ENCODE results near the gene SGIP1.

SGIP1 gene, protein sequence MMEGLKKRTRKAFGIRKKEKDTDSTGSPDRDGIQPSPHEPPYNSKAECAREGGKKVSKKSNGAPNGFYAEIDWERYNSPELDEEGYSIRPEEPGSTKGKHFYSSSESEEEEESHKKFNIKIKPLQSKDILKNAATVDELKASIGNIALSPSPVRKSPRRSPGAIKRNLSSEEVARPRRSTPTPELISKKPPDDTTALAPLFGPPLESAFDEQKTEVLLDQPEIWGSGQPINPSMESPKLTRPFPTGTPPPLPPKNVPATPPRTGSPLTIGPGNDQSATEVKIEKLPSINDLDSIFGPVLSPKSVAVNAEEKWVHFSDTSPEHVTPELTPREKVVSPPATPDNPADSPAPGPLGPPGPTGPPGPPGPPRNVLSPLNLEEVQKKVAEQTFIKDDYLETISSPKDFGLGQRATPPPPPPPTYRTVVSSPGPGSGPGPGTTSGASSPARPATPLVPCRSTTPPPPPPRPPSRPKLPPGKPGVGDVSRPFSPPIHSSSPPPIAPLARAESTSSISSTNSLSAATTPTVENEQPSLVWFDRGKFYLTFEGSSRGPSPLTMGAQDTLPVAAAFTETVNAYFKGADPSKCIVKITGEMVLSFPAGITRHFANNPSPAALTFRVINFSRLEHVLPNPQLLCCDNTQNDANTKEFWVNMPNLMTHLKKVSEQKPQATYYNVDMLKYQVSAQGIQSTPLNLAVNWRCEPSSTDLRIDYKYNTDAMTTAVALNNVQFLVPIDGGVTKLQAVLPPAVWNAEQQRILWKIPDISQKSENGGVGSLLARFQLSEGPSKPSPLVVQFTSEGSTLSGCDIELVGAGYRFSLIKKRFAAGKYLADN

GRCh38 chr1:66533804-66534740 is at the start of gene SGIP1:
SGIP1 (plus strand) TSS chr1:66534153; CDS start chr1:66534359, 206 bp downstream.
- peak; percentile 54 for DNase-seq

DNA sequence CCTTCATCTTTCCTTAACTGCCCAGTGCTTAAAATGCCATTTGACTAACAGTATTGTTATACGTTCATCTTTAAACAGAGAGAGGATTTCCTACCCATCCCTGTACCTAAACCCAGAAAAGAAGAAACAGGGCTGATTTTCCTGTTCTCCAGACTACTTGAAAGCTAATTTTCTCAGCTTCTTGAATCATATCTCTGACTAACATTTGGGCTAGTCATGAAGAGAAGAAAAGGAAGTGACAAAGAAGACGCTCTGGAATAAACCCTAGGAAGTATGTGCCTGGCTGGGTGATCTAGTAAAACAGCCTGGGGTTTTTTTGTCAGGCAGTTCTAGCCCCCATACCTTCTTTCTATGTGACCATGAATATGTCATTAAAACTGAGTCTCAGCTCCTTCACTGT is 44.8 kb upstream of the SGIP1 start:
- DNase-seq: no peak

DNA sequence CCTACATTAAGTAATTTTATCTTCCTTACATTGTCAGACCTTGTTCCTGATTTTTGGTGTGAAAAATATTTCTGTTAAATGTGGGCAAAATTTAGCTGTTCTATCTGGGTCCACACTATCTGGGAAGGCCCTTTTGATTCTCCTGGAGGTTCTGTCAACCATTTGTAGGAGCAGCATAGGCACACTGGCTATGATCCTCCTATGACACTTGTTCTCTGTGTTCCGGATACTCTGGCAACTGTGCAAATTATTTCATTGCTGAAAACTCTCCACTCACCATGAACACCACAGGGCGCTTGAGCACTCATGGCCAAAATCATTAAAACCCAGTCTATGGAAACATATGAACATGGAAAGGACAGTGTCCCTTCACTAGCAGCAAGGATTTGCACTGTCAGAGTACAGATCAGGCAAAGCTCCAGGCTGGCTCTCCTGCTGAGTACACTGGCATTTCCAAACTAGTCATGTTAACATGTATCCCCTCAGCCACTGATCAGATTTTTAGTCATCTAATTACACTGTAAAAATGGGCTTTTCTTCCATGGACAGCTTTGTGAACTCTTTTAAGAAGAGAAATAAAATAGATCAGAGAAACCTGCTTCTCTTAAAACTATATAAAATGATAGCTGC is 43.9 kb upstream of the SGIP1 start:
- DNase-seq: no peak

- no peak for DNase-seq
Measured at GRCh38 chr1:66490816-66491215, 43.1 kb upstream of the SGIP1 start.

- DNase-seq: no peak
Measured at GRCh38 chr1:66492424-66492823, 41.5 kb upstream of the SGIP1 start.

- DNase-seq: no peak
Measured at GRCh38 chr1:66493731-66494130, 40.2 kb upstream of the SGIP1 start.

DNA sequence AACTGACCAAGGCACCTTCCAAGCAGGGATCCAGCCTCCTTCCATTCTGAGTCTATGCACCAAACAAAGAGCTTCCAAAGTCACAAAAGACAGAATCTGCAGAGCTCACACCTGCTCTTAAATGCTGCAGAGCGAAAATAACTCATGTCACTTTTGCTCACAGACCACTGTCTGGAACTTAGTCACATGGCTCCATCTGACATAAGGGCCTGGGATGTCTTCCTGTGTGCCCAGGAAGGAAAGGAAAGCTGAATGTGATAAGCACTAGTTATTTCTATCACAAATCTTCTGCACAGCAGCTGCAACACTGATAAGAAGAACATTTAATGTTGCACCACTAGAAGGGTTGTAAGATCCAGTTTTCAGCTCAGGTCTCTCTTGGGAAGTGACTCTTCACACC is 39.5 kb upstream of the SGIP1 start:
- DNase-seq: no peak

DNA sequence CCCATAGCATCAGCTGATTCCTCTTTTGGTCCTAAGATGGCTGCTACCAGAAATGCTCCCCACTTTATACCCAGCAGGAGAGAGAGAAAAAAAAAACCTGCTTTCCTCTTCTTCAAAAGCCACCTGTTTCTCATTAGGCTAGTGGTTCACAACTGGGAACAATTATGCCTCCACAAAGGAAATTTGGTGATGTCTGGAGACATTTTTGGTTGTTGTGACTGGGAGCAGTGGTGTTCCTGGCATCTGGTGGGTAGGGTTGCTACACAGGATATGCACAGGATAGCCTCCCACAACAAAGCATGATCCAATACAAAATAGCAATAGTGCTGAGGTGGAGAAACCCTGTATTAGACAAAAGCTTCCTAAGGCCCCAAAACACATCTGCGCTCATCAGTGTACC is 38.5 kb upstream of the SGIP1 start:
- no peak for DNase-seq

GRCh38 chr1:66497910-66498309 is 36.0 kb upstream of the SGIP1 start:
- DNase-seq: no peak

GRCh38 chr1:66500301-66500700 is 33.7 kb upstream of the SGIP1 start:
- DNase-seq: no peak

GRCh38 chr1:66502086-66502485 is 31.9 kb upstream of the SGIP1 start:
- DNase-seq: no peak

DNA sequence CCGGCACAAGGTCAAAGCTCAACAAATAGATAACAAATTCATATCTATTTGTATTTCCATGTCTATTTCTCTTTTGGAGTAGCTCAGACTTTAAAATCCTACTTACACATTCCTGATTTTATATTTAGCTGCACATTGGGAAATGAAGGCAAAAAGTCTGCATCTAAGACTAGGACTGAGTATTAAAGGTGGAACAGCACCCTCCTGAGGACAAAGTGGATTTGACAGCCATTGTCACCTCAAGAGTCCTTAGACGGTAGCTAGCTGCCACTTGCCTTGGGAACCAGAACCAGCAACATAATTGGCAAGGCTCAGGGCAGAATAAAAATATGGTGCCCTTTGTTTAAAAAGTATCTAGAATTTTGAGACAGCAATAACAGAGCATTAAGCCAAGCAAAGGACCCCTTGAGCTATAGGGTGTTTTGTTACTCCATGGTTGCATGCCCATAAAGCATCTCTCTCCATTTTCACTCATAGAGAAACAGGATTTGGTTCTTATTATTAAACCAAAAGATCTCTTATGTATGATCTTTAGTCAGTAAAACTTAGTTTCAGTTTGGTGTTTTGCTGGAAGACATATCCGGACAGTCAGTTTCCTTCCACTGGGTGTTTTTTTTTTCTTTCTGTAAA is 30.0 kb upstream of the SGIP1 start:
- peak; percentile 21 for DNase-seq

- DNase-seq: no peak
Measured at GRCh38 chr1:66505671-66506392, 28.1 kb upstream of the SGIP1 start.

DNA sequence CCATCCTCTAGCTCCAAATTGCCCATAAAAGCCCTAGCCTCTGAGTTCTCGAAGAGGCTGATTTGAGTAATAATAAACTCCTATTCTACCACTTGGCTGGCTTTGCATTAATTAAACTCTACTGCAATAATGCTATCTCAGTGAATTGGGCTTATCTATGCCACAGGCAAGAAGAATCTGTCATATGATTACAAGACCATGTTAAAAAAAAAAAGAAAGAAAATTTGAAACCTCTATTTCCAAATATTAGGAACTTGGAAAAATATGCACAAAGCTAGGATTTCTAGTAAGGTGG is 27.6 kb upstream of the SGIP1 start:
- DNase-seq: no peak

DNA sequence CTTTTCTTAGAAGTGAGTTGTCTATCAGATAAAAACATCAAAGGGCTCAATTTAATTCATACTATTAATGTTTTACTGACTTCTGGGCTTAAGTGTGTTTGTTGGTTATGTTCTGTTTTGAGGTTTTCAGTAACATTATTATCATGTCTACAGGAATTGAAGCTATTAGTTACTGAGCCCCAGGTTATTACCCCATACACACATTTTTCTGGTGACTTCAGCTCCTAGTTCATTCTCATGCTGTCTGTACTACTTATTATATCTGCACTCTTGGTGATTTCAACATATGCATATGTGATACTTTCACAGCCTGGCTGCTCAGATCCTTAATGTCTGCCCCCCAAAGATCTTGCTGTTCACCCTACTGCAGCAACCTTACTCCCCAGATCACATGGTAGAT is 27.0 kb upstream of the SGIP1 start:
- DNase-seq: no peak

- DNase-seq: no peak
Measured at GRCh38 chr1:66510407-66510806, 23.5 kb upstream of the SGIP1 start.

DNA sequence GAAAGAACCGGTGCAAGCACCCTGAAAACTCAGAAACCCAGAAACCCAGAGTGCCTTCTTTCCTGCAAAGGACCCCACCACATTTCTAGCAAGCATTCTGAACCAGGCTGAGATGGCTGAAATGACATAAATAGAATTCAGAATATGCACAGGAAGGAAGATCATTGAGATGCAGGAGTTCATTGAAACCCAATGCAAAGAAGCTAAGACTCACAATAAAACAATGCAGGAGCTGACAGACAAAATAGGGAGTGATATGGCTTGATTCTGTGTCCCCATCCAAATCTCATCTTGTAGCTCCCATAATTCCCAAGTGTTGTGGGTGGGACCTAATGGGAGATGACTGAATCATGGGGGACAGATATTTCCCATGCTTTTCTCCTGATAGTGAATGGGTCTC is 22.8 kb upstream of the SGIP1 start:
- DNase-seq: no peak

DNA sequence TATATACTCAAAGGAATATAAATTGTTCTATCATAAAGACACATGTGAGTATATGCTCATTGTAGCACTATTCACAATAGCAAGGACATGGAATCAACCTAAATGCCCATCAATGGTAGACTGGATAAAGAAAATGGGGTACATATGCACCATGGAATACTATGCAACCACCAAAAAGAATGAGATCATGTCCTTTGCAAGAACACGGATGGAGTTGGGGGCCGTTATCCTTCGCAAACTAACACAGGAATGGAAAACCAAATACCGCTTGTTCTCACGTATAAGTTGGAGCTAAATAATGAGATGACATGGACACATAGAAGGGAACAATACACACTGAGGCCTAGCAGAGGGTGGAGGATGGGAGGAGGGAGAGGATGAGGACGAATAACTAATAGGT is 16.0 kb upstream of the SGIP1 start:
- DNase-seq: no peak

- DNase-seq: no peak
Measured at GRCh38 chr1:66518654-66519053, 15.3 kb upstream of the SGIP1 start.

DNA sequence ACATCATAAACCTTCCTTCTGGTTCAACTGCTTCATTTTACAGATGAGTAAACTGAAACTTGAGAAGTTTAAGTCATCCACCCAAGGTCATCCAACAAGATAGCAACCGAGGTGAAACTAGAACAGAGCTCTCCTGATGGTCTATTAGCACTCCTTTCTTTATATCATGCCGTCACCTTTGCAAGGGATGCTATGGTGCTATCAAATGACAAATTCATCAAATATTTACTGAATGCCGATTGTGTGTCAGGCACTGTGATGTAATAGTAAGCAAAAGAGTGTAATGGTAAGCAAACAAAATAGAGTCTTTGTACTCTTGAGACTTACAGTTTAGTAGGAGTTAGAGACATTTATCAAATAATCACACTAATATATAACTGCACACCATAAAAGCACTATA is 14.0 kb upstream of the SGIP1 start:
- no peak for DNase-seq

- DNase-seq: no peak
Measured at GRCh38 chr1:66520655-66521054, 13.3 kb upstream of the SGIP1 start.
